HepG2 (cell line): ENCODE results near the gene PLBD1. TPM values are rescaled to one million over a fixed set of nuclear protein-coding genes. Genes with fewer than 3 reads are reported as not detected.

Experiments used
- ATAC-seq: fragments of 200-7000 bp; cut with Tn5 transposase; 3 replicates; pipeline ENCODE4 v1.9.1; 2020; ENCODE audit warnings: mild to moderate bottlenecking, moderate library complexity
- BruUV-seq: library from RNA; stranded (reverse); fragments of 400-500 nt; replicated peaks from 2 replicates; lab custom pipeline; 2021; lab: Mats Ljungman, UMichigan
- CTCF ChIA-PET: fragments of 300-600 bp; formaldehyde crosslinking; extraction: SDS; loops from one replicate; lab custom pipeline; 2021; ENCODE audit warnings: low total read pairs, inconsistent platforms, low intra/inter-chr PET ratio; lab: Yijun Ruan, JAX
- POLR2A ChIA-PET: fragments of 350-600 bp; sonication (Branson Sonifier 250); formaldehyde crosslinking; loops from one replicate; lab custom pipeline; 2020; ENCODE audit warnings: antibody characterized with exemption, inconsistent platforms; lab: Yijun Ruan, JAX
- DNase-seq: peaks from one replicate; pipeline ENCODE4 v3.0.0-alpha.2; 2015; ENCODE audit warnings: low spot score
- FAIRE-seq: peaks from 3 replicates; lab custom pipeline; 2011; peaks lifted over from hg19 to GRCh38; lab: Jason Lieb, UNC
- H2AFZ ChIP-seq: one replicate; pipeline ENCODE4 v1.6.1; 2011; ENCODE audit warnings: low read length, inconsistent platforms
- H3K27ac ChIP-seq: fragments of 300-600 bp; 3 replicates; pipeline ENCODE4 v1.8.0; 2011; ENCODE audit warnings: mixed run types, mild to moderate bottlenecking, mixed read lengths, low read length, inconsistent platforms; ENCODE audit not compliant: insufficient read depth; ENCODE audit errors: extremely low read length
- H3K27me3 ChIP-seq, 2 experiments: fragments of 200-600 bp in 1 of 2; 2 replicates in 1 of 2; 3 replicates in 1 of 2; pipeline versions ENCODE4 v1.6.0 to v1.8.0; 2011; ENCODE audit warnings: low read length in 2 of 2, mild to moderate bottlenecking in 2 of 2, moderate library complexity in 2 of 2, inconsistent platforms in 1 of 2; ENCODE audit not compliant: insufficient read depth in 2 of 2, control insufficient read depth in 1 of 2
- H3K36me3 ChIP-seq, 2 experiments: fragments of 200-600 bp in 1 of 2; replicated peaks in 1 of 2; 2 replicates in 1 of 2; 3 replicates in 1 of 2; pipeline versions ENCODE4 v1.5.1 to v1.8.0; 2011; ENCODE audit warnings: low read length in 2 of 2, inconsistent platforms in 1 of 2; ENCODE audit not compliant: insufficient read depth in 2 of 2, control insufficient read depth in 1 of 2
- H3K4me1 ChIP-seq: 2 replicates; pipeline ENCODE4 v1.5.1; 2012; ENCODE audit warnings: low read length, inconsistent platforms; ENCODE audit not compliant: insufficient read depth
- H3K4me2 ChIP-seq: 2 replicates; pipeline ENCODE4 v1.6.0; 2011; ENCODE audit warnings: low read depth, low read length, inconsistent platforms
- H3K4me3 ChIP-seq, 3 experiments: fragments of 200-600 bp in 1 of 3; sonication (generic), shearing (Covaris generic) in 1 of 3; replicated peaks in 1 of 3; 2 replicates each; pipeline ENCODE4 v1.5.1; 2011 to 2016; ENCODE audit warnings: low read length in 3 of 3, inconsistent platforms in 2 of 3, low read depth in 2 of 3, mild to moderate bottlenecking in 2 of 3, control low read depth in 1 of 3, mixed read lengths in 1 of 3; ENCODE audit not compliant: insufficient read depth in 1 of 3
- H3K79me2 ChIP-seq: one replicate; pipeline ENCODE4 v1.6.1; 2011; ENCODE audit warnings: low read length, inconsistent platforms; ENCODE audit not compliant: insufficient read depth
- H3K9ac ChIP-seq: 2 replicates; pipeline ENCODE4 v1.6.0; 2011; ENCODE audit warnings: mild to moderate bottlenecking, low read depth, low read length, inconsistent platforms; ENCODE audit not compliant: insufficient read depth
- H3K9me3 ChIP-seq: 2 replicates; pipeline ENCODE4 v1.5.1; 2012; ENCODE audit warnings: mild to moderate bottlenecking, low read length
- H4K20me1 ChIP-seq: 2 replicates; pipeline ENCODE4 v1.6.0; 2011; ENCODE audit warnings: inconsistent platforms, mild to moderate bottlenecking, low read length, moderate library complexity; ENCODE audit not compliant: insufficient read depth
- BRCA1 ChIP-seq: sonication (generic); formaldehyde crosslinking; IDR thresholded peaks from 2 replicates; pipeline ENCODE4 v1.4.0; 2020; ENCODE audit warnings: missing genetic modification reagents
- CBX5 ChIP-seq: sonication (generic); formaldehyde crosslinking; IDR thresholded peaks from 2 replicates; pipeline ENCODE4 v1.4.0; 2020; ENCODE audit warnings: missing genetic modification reagents, borderline replicate concordance
- CREB3 ChIP-seq: sonication (generic); formaldehyde crosslinking; IDR thresholded peaks from 2 replicates; pipeline ENCODE4 v1.5.0; 2020; ENCODE audit warnings: missing genetic modification reagents
- GZF1 ChIP-seq: sonication (generic); formaldehyde crosslinking; IDR thresholded peaks from 2 replicates; pipeline ENCODE4 v1.5.1; 2020; ENCODE audit warnings: mild to moderate bottlenecking, missing genetic modification reagents
- HNRNPLL ChIP-seq: fragments of 200-400 bp; formaldehyde crosslinking; IDR thresholded peaks from 2 replicates; pipeline ENCODE4 v1.6.1; 2017; ENCODE audit warnings: mild to moderate bottlenecking, low read depth, low read length; ENCODE audit not compliant: poor library complexity, severe bottlenecking
- MEIS1 ChIP-seq: sonication (generic); formaldehyde crosslinking; IDR thresholded peaks from 2 replicates; pipeline ENCODE4 v1.9.0; 2021; ENCODE audit warnings: mild to moderate bottlenecking, missing genetic modification reagents, moderate library complexity, borderline replicate concordance
- PLRG1 ChIP-seq: fragments of 450-650 bp; conservative IDR thresholded peaks from 2 replicates; pipeline ENCODE4 v1.6.1; 2016
- SIN3A ChIP-seq: IDR thresholded peaks from 2 replicates; pipeline ENCODE4 v1.6.1; 2011; ENCODE audit warnings: low read depth, mild to moderate bottlenecking, control low read depth, low read length, borderline replicate concordance
- SKI ChIP-seq: fragments of 450-650 bp; IDR thresholded peaks from one replicate; pipeline ENCODE4 v1.6.1; 2018; ENCODE audit warnings: mild to moderate bottlenecking; ENCODE audit not compliant: partially characterized antibody
- SNRNP70 ChIP-seq: fragments of 200-400 bp; formaldehyde crosslinking; IDR thresholded peaks from 2 replicates; pipeline ENCODE4 v1.6.1; 2017; ENCODE audit warnings: mild to moderate bottlenecking, low read depth, low read length, moderate library complexity
- TEAD3 ChIP-seq: optimal IDR thresholded peaks from 2 replicates; pipeline ENCODE3; 2016; ENCODE audit warnings: borderline replicate concordance
- TOPORS ChIP-seq: sonication (generic); formaldehyde crosslinking; IDR thresholded peaks from 2 replicates; pipeline ENCODE4 v1.8.0; 2023; ENCODE audit warnings: mild to moderate bottlenecking, missing genetic modification reagents
- ZBTB34 ChIP-seq: sonication (generic); formaldehyde crosslinking; IDR thresholded peaks from 2 replicates; pipeline ENCODE4 v1.8.0; 2022; ENCODE audit warnings: mild to moderate bottlenecking, missing genetic modification reagents
- ZNF34 ChIP-seq: sonication (generic); formaldehyde crosslinking; IDR thresholded peaks from 2 replicates; pipeline ENCODE4 v1.4.0; 2020; ENCODE audit warnings: mild to moderate bottlenecking, missing genetic modification reagents, borderline replicate concordance
- ZNF44 ChIP-seq: sonication (generic); formaldehyde crosslinking; IDR thresholded peaks from 2 replicates; pipeline ENCODE4 v1.5.1; 2020; ENCODE audit warnings: mild to moderate bottlenecking, missing genetic modification reagents
- ZNF598 ChIP-seq: sonication (generic); formaldehyde crosslinking; IDR thresholded peaks from 2 replicates; pipeline ENCODE4 v1.5.1; 2020; ENCODE audit warnings: mild to moderate bottlenecking, missing genetic modification reagents, borderline replicate concordance
- ZNF703 ChIP-seq: sonication (generic); formaldehyde crosslinking; IDR thresholded peaks from 2 replicates; pipeline ENCODE4 v1.5.1; 2020; ENCODE audit warnings: missing genetic modification reagents, mild to moderate bottlenecking, moderate library complexity, borderline replicate concordance
- ZNF781 ChIP-seq: sonication (generic); formaldehyde crosslinking; IDR thresholded peaks from 2 replicates; pipeline ENCODE4 v1.5.1; 2020; ENCODE audit warnings: borderline replicate concordance, mild to moderate bottlenecking, missing genetic modification reagents; ENCODE audit errors: not compliant biosample characterization
- WGBS: methylation state at CpG from one replicate; pipeline ENCODE4 v1.1.6; 2017; ENCODE audit warnings: low lambda C conversion rate; 5-methylcytosine and 5-hydroxymethylcytosine counted together
- in situ Hi-C: cut with HindIII; loops from 2 replicates; pipeline ENCODE4 v1.10.0; 2017; ENCODE audit warnings: low pct_unique_long_range_greater_than_20kb; ENCODE audit not compliant: extremely low pct_ligation_motif_present
- intact Hi-C: fragments of 100-400 bp; cut with micrococcal nuclease; formaldehyde crosslinking; loops from one replicate; pipeline ENCODE4 v1.10.0; 2022; ENCODE audit not compliant: unreplicated experiment
- polyA plus RNA-seq, 8 experiments: library from polyadenylated mRNA; depleted of rRNA in 3 of 8; stranded (reverse) in 7 of 8; unstranded in 1 of 8; fragments of >200 nt; fragmentation: Illumina TruSeq in 4 of 8; extraction: Trizol in 4 of 8; gene quantifications; 2 replicates each; pipeline versions ENCODE4 v1.2.1 to v1.2.3, GENCODE V29; 2011 to 2016; ENCODE audit warnings: low read depth in 4 of 8, missing spikeins in 1 of 8, mixed read lengths in 1 of 8; ENCODE audit not compliant: insufficient read depth in 1 of 8
- total RNA-seq, 5 experiments: library from RNA; depleted of rRNA; stranded (reverse); fragments of >200 nt; fragmentation: Illumina TruSeq; extraction: Trizol; gene quantifications; 2 replicates each; pipeline ENCODE4 v1.2.3, GENCODE V29; 2016; ENCODE audit warnings: low read depth in 1 of 5
- TF ChIP-seq, protein P1 (sequence below): sonication (generic); formaldehyde crosslinking; IDR thresholded peaks from 2 replicates; pipeline ENCODE4 v1.5.1; 2020; ENCODE audit warnings: mild to moderate bottlenecking, missing genetic modification reagents, borderline replicate concordance

The PLBD1 gene
- total and polyA plus RNA-seq, 2 of the 13 experiments (the other 11 are each of a cell fraction or from before 2014, with no cell fraction given) = not detected

DNA sequence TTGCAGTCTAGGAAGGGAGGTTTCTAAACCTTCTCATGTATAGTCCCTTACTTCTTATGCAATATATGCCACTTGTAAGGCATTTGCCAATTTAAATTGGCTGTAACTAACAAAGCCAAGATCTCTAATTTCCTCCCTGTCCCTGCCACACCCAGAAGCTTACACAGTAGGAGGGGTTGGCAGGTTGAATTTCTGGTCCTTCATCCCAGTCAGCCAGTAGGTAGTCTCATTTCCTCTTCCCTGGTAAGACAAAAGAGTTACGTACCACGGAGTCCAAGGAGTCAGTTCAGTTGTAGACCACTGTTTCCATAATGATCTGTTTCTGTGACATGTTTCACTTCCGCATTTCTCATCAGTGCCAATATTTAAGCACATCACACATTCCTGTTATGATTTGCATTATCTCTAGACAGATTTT is 47.0 kb upstream of the PLBD1 start (continued):
- TF ChIP-seq SKI (no peak), ZBTB34 (CRISPR knock-in tag) (no peak), GZF1 (no peak), SIN3A (no peak), HNRNPLL (no peak), ZNF781 (no peak), ZNF34 (CRISPR knock-in tag) (no peak)
- TF ChIP-seq, protein P1, sequence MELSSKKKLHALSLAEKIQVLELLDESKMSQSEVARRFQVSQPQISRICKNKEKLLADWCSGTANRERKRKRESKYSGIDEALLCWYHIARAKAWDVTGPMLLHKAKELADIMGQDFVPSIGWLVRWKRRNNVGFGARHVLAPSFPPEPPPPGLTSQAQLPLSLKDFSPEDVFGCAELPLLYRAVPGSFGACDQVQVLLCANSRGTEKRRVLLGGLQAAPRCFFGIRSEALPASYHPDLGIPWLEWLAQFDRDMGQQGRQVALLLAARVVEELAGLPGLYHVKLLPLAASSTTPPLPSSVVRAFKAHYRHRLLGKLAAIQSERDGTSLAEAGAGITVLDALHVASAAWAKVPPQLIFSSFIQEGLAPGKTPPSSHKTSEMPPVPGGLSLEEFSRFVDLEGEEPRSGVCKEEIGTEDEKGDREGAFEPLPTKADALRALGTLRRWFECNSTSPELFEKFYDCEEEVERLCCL (CRISPR knock-in tag) = no peak

GRCh38 chr12:14613718-14614117 is 46.0 kb upstream of the PLBD1 start:
- WGBS = 20% methylated on average over 1 of the region's 1 CpG
- no peaks in the 10 kb centered on the region for H4K20me1 ChIP-seq
- TF ChIP-seq TEAD3 (no peak), MEIS1 (CRISPR knock-in tag) (no peak), BRCA1 (CRISPR knock-in tag) (no peak), TOPORS (CRISPR knock-in tag) (no peak), SNRNP70 (no peak), ZNF598 (CRISPR knock-in tag) (no peak), PLRG1 (no peak), CBX5 (no peak), ZNF703 (CRISPR knock-in tag) (no peak), CREB3 (CRISPR knock-in tag) (no peak), ZNF44 (no peak)
- ATAC-seq = no peak
- BruUV-seq = no TSS peak
- no peaks in the 10 kb centered on the region for H3K79me2 ChIP-seq
- no peak for FAIRE-seq
- in situ Hi-C loops (no loop called here), intact Hi-C loops (no loop called here)
- DNase-seq = no peak
- H3K27ac ChIP-seq = no peak overlapping the region
- ChIA-PET CTCF (no interaction called here), POLR2A (no interaction called here)
- no peak overlapping the region for H3K9ac ChIP-seq
- no peaks in the 10 kb centered on the region for H3K36me3 ChIP-seq
- H2AFZ ChIP-seq = no peak overlapping the region
- no peaks in the 10 kb centered on the region; a peak in 1 of 5 replicates for H3K27me3 ChIP-seq
- no peaks in the 10 kb centered on the region for H3K4me1 ChIP-seq
- peaks cover 10% of the 10 kb centered on the region; the same call in 1 of the 2 replicates for H3K9me3 ChIP-seq
- H3K4me2 ChIP-seq = no peak overlapping the region
- no peak overlapping the region for H3K4me3 ChIP-seq
